Omental fat pad (tissue), 4 donors: ENCODE measurements around the gene DDX5. TPM values are rescaled to one million over a fixed set of nuclear protein-coding genes. Genes with fewer than 3 reads are reported as not detected.

Experiments used
- ATAC-seq: fragments of 150-250 bp; one replicate; pipeline ENCODE4 v1.9.1; 2016; ENCODE audit warnings: mild to moderate bottlenecking, moderate library complexity; ENCODE audit not compliant: low FRiP score
- DNase-seq: peaks from one replicate; pipeline ENCODE4 v3.0.0-alpha.2; 2019; ENCODE audit warnings: low spot score
- small RNA-seq: library from RNA; depleted of rRNA; stranded (forward); fragments of <200 nt; gene quantifications from one replicate; pipeline ENCODE3, GENCODE V24; 2016
- total RNA-seq, 4 donors: library from RNA; depleted of rRNA; stranded (reverse); fragments of >200 nt; gene quantifications; one replicate each; pipeline ENCODE4 v1.1.0, GENCODE V29; 2016
- TF ChIP-seq, protein P1 (sequence below), 3 donors: fragments of 450-650 bp; IDR thresholded peaks; one replicate each; pipeline ENCODE4 v1.5.1; 2016 to 2017; ENCODE audit warnings: antibody characterized with exemption in 3 of 3, mild to moderate bottlenecking in 3 of 3, moderate library complexity in 2 of 3

DDX5 gene
- total RNA-seq, 4 donors from 2014 or later = 584 to 997 (median 913) TPM

DNA sequence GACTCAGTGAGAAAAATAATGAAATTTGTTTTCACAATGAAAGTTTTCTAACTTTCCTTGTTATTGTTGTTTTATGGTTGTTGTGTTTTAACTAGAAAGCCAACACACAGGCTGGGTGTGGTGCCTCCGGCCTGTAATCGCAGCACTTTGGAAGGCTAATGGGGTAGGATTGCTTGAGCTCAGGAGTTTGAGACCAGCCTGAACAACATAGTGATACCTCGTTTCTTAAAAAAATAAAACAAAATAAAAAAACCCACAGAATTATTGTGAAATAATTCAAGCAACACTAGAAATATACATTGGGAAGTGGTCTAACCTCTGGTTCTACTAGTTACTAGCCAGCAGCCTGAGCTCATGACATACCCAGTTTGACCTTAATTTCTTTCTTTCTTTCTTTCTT is 56.5 kb downstream of the DDX5 start:
- ATAC-seq (no peak), DNase-seq (no peak)
- TF ChIP-seq, protein P1, sequence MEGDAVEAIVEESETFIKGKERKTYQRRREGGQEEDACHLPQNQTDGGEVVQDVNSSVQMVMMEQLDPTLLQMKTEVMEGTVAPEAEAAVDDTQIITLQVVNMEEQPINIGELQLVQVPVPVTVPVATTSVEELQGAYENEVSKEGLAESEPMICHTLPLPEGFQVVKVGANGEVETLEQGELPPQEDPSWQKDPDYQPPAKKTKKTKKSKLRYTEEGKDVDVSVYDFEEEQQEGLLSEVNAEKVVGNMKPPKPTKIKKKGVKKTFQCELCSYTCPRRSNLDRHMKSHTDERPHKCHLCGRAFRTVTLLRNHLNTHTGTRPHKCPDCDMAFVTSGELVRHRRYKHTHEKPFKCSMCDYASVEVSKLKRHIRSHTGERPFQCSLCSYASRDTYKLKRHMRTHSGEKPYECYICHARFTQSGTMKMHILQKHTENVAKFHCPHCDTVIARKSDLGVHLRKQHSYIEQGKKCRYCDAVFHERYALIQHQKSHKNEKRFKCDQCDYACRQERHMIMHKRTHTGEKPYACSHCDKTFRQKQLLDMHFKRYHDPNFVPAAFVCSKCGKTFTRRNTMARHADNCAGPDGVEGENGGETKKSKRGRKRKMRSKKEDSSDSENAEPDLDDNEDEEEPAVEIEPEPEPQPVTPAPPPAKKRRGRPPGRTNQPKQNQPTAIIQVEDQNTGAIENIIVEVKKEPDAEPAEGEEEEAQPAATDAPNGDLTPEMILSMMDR (IDR thresholded peaks at IDR 0.05) = no peak

DNA sequence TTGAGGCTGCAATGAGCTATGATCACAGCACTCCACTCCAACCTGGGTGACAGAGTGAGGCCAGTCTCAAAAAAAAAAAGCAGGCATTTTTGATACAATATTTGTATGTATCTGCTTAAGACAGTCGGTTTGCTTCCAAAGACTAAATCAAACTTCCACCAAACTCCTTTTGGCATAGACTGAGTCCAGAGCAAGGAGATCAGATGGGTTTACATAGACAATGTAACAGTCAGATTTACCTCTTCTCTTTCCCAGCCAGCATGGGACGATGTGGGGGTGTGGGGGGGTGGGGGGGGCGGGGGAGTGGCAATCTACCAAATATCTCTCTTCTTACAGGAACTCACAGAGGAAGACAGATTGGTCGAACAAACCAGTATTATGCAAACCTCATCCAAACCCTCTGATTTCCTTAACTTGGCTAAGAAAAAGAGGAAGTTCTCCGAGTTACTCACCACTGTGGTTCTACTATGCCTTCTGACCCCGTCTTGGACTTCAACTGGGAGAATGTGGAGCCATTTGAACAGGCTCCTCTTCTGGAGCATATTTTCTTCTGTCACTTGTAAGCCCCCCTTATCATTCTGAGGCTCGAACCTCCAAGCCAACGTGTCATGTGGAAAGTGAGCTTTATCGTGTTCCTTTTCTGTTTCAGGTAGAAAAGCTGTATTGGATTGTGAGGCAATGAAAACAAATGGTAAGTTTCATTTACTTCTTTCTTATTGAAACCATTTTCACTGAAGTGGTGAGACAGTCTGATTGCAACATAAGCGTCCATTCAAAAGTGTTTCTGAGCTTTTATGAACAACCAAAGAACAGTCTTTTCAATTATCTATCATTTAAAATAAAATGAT is 57.2 kb downstream of the DDX5 start, which contains the start of gene MILR1:
Gene MILR1 (plus strand): TSS at position 451 of the 848 bp plus-strand sequence. CDS start 54 bp downstream, at position 505.
- no peak for DNase-seq
- TF ChIP-seq, protein P1 (IDR thresholded peaks at IDR 0.05) = no peak
- ATAC-seq = peak; percentile 91

Small RNA genes lying within 50 kb of the gene (small RNA-seq; reads per million reads assigned to genes)
- gene ATP5MFP4 = not detected

Other genes with a start within 250 kb of the DDX5 start
- 100 to 1,000 TPM in 1 of 4 donors, 10 to 100 TPM in 3; 34.8 to 113 (median 85.2) TPM for gene TEX2, start 243.0 kb downstream of the DDX5 start, total RNA-seq
- gene PECAM1, start 115.4 kb downstream of the DDX5 start, total RNA-seq = 100 to 1,000 TPM in 3 of 4 donors, 10 to 100 TPM in 1; 90.4 to 321 (median 206) TPM
- 10 to 100 TPM in 3 of 4 donors, 1 to 10 TPM in 1; 7.1 to 25.1 (median 18.2) TPM for gene MILR1, start 57.2 kb downstream of the DDX5 start, total RNA-seq
- gene POLG2, start 9.2 kb downstream of the DDX5 start, total RNA-seq = 10 to 100 TPM in 2 of 4 donors, 1 to 10 TPM in 2; 6.3 to 27.3 (median 13.7) TPM
- gene CEP95, start 688 bp upstream of the DDX5 start, total RNA-seq = 10 to 100 TPM; 30.4 to 60.5 (median 41.3) TPM
- 10 to 100 TPM; 26.8 to 38.1 (median 29.5) TPM for gene SMURF2, start 156.0 kb upstream of the DDX5 start, total RNA-seq